NCI-H1092 (cell line): Measurements from ENCODE around the gene OSM.
"Not testable (repeated sequence)": the region's sequence is repeated elsewhere in the genome, so short reads cannot be mapped to it uniquely, and the experiment has no call there.

Experiments
- DNase-seq: peaks from one replicate; lab custom pipeline; 2025; lab: John Stamatoyannopoulos, UW

Gene OSM

GRCh38 chr22:30244066-30244465, 22.6 kb downstream of the OSM start:
- no peak for DNase-seq

GRCh38 chr22:30243661-30244060, 23.0 kb downstream of the OSM start:
- no peak for DNase-seq

GRCh38 chr22:30241576-30242371, 24.9 kb downstream of the OSM start:
- no peak for DNase-seq

- no peak for DNase-seq
These were observed 25.9 kb downstream of the OSM start for GRCh38 chr22:30240541-30241417.

GRCh38 chr22:30239488-30240405, 26.9 kb downstream of the OSM start:
- no peak for DNase-seq

- no peak for DNase-seq
These were observed 27.8 kb downstream of the OSM start for GRCh38 chr22:30238661-30239487.

GRCh38 chr22:30238136-30238535, 28.5 kb downstream of the OSM start:
- no peak for DNase-seq

GRCh38 chr22:30236875-30237274, 29.8 kb downstream of the OSM start:
- no peak for DNase-seq

- no peak for DNase-seq
These were observed 30.9 kb downstream of the OSM start for GRCh38 chr22:30235687-30236170.

- DNase-seq: no peak
These were observed 31.7 kb downstream of the OSM start for GRCh38 chr22:30234786-30235470.

- not testable (repeated sequence) for DNase-seq
These were observed 32.3 kb downstream of the OSM start for GRCh38 chr22:30234325-30234724.

- no peak for DNase-seq
These were observed 33.1 kb downstream of the OSM start for GRCh38 chr22:30233582-30233981.

- no peak for DNase-seq
These were observed 33.9 kb downstream of the OSM start for GRCh38 chr22:30232716-30233218.

- DNase-seq: no peak
These were observed 35.7 kb downstream of the OSM start for GRCh38 chr22:30230787-30231461.

- DNase-seq: no peak
These were observed 36.3 kb downstream of the OSM start for GRCh38 chr22:30230330-30230729.

GRCh38 chr22:30228509-30229359, 37.9 kb downstream of the OSM start:
- DNase-seq: no peak

- no peak for DNase-seq
These were observed 39.0 kb downstream of the OSM start for GRCh38 chr22:30227438-30228228.
